Tibial artery (tissue), 4 donors: ENCODE data around the gene UBE2E2.

Experiments
- DNase-seq, 2 donors: peaks; one replicate each; pipeline ENCODE4 v3.0.0-alpha.2; 2019
- H3K27ac ChIP-seq, 2 donors: fragments of 200-600 bp; sonication (generic) in 1 of 2; 1 replicate in 1 of 2; 2 replicates in 1 of 2; pipeline ENCODE4 v1.5.1; 2018 to 2019; ENCODE audit warnings: mild to moderate bottlenecking in 1 of 2
- H3K27me3 ChIP-seq, 2 donors: fragments of 200-600 bp; sonication (generic) in 1 of 2; one replicate each; pipeline versions ENCODE4 v1.5.1 to v1.6.0; 2016 to 2019
- H3K36me3 ChIP-seq, 3 donors: fragments of 200-600 bp; sonication (generic) in 2 of 3; one replicate each; pipeline ENCODE4 v1.5.1; 2016 to 2019; ENCODE audit warnings: mild to moderate bottlenecking in 2 of 3
- H3K4me1 ChIP-seq, 4 donors: fragments of 200-600 bp; sonication (generic) in 2 of 4; 1 replicate in 3 of 4; 2 replicates in 1 of 4; pipeline ENCODE4 v1.5.1; 2016 to 2019
- H3K4me3 ChIP-seq, 2 donors: fragments of 200-600 bp; sonication (generic) in 1 of 2; 1 replicate in 1 of 2; 2 replicates in 1 of 2; pipeline ENCODE4 v1.5.1; 2018 to 2019; ENCODE audit warnings: mild to moderate bottlenecking in 2 of 2
- H3K9me3 ChIP-seq, 3 donors: fragments of 200-600 bp; sonication (generic) in 1 of 3; one replicate each; pipeline ENCODE4 v1.5.1; 2016 to 2019
- CTCF ChIP-seq, 2 experiments: fragments of 200-600 bp in 1 of 2; fragments of 450-650 bp in 1 of 2; IDR thresholded peaks; one replicate each; pipeline ENCODE4 v1.5.1; 2017 to 2019; ENCODE audit warnings: antibody characterized with exemption in 2 of 2, mild to moderate bottlenecking in 1 of 2, moderate library complexity in 1 of 2
- intact Hi-C: fragments of 100-400 bp; cut with DNase I; formaldehyde crosslinking; loops from one replicate; pipeline ENCODE4 v1.15.0; 2023; ENCODE audit warnings: low total_unique reads

UBE2E2 gene

GRCh38 chr3:23537101-23537551 is 334.0 kb downstream of the UBE2E2 start:
- Histone ChIP-seq H3K9me3 (no peaks in the 10 kb centered on the region), H3K4me3 (no peak overlapping the region), H3K27ac (no peak overlapping the region), H3K36me3 (no peaks in the 10 kb centered on the region), H3K4me1 (no peaks in the 10 kb centered on the region), H3K27me3 (no peaks in the 10 kb centered on the region)
- no peak for DNase-seq
- intact Hi-C loops = no loop called here
- TF ChIP-seq CTCF (IDR thresholded peaks at IDR 0.05) = no peak

GRCh38 chr3:23539185-23539584 is 336.1 kb downstream of the UBE2E2 start:
- Histone ChIP-seq H3K27me3 (no peaks in the 10 kb centered on the region), H3K27ac (no peak overlapping the region), H3K36me3 (no peaks in the 10 kb centered on the region), H3K9me3 (no peaks in the 10 kb centered on the region), H3K4me1 (no peaks in the 10 kb centered on the region), H3K4me3 (no peak overlapping the region)
- no peak for TF ChIP-seq CTCF (IDR thresholded peaks at IDR 0.05)
- intact Hi-C loops = no loop called here
- DNase-seq = no peak

GRCh38 chr3:23540600-23540999 is 337.5 kb downstream of the UBE2E2 start:
- H3K9me3 ChIP-seq = no peaks in the 10 kb centered on the region
- TF ChIP-seq CTCF (IDR thresholded peaks at IDR 0.05) = no peak
- H3K27ac ChIP-seq = no peak overlapping the region
- no peaks in the 10 kb centered on the region for H3K36me3 ChIP-seq
- no peaks in the 10 kb centered on the region for H3K27me3 ChIP-seq
- H3K4me3 ChIP-seq = no peak overlapping the region
- no peaks in the 10 kb centered on the region for H3K4me1 ChIP-seq
- intact Hi-C loops = no loop called here
- no peak for DNase-seq

- Histone ChIP-seq H3K27ac (no peak overlapping the region), H3K9me3 (no peaks in the 10 kb centered on the region), H3K27me3 (no peaks in the 10 kb centered on the region), H3K4me1 (no peaks in the 10 kb centered on the region), H3K36me3 (no peaks in the 10 kb centered on the region), H3K4me3 (no peak overlapping the region)
- TF ChIP-seq CTCF (IDR thresholded peaks at IDR 0.05) = no peak
- no peak for DNase-seq
- intact Hi-C loops = no loop called here
Measured at GRCh38 chr3:23542079-23542478, 339.0 kb downstream of the UBE2E2 start.

GRCh38 chr3:23546181-23546580 is 343.1 kb downstream of the UBE2E2 start:
- H3K9me3 ChIP-seq = no peaks in the 10 kb centered on the region

More at GRCh38 chr3:23546181-23546580, 343.1 kb downstream of the UBE2E2 start:
- no peak overlapping the region for H3K27ac ChIP-seq
- H3K27me3 ChIP-seq = no peaks in the 10 kb centered on the region
- H3K4me1 ChIP-seq = no peaks in the 10 kb centered on the region
- DNase-seq = no peak
- H3K4me3 ChIP-seq = no peak overlapping the region
- no peaks in the 10 kb centered on the region for H3K36me3 ChIP-seq
- intact Hi-C loops = no loop called here
- TF ChIP-seq CTCF (IDR thresholded peaks at IDR 0.05) = no peak
